Thyroid gland (tissue), 4 donors: ENCODE data around the gene MTCH2.

Experiments
- POLR2A ChIP-seq, 2 donors: fragments of 450-650 bp; IDR thresholded peaks; one replicate each; pipeline ENCODE4 v1.6.1; 2017; ENCODE audit warnings: antibody characterized with exemption in 2 of 2, mild to moderate bottlenecking in 2 of 2, moderate library complexity in 1 of 2
- TF ChIP-seq, protein P1 (sequence below), 6 experiments: fragments of 200-600 bp in 3 of 6; fragments of 450-650 bp in 3 of 6; sonication (generic) in 3 of 6; IDR thresholded peaks; one replicate each; pipeline ENCODE4 v1.5.1; 2016 to 2019; ENCODE audit warnings: antibody characterized with exemption in 6 of 6, mild to moderate bottlenecking in 2 of 6, inconsistent platforms in 1 of 6, moderate library complexity in 1 of 6

- TF ChIP-seq POLR2A (IDR thresholded peaks at IDR 0.05), result no peak
- TF ChIP-seq, protein P1, sequence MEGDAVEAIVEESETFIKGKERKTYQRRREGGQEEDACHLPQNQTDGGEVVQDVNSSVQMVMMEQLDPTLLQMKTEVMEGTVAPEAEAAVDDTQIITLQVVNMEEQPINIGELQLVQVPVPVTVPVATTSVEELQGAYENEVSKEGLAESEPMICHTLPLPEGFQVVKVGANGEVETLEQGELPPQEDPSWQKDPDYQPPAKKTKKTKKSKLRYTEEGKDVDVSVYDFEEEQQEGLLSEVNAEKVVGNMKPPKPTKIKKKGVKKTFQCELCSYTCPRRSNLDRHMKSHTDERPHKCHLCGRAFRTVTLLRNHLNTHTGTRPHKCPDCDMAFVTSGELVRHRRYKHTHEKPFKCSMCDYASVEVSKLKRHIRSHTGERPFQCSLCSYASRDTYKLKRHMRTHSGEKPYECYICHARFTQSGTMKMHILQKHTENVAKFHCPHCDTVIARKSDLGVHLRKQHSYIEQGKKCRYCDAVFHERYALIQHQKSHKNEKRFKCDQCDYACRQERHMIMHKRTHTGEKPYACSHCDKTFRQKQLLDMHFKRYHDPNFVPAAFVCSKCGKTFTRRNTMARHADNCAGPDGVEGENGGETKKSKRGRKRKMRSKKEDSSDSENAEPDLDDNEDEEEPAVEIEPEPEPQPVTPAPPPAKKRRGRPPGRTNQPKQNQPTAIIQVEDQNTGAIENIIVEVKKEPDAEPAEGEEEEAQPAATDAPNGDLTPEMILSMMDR (IDR thresholded peaks at IDR 0.05), result no peak
Measured at GRCh38 chr11:47570651-47571356, 71.6 kb downstream of the MTCH2 start.
